HG02852 (cell line): Measurements from ENCODE around the gene PRKCA.
"Not testable (repeated sequence)": the region's sequence is repeated elsewhere in the genome, so short reads cannot be mapped to it uniquely, and the experiment has no call there.

ENCODE experiments used
- ATAC-seq: cut with Tn5 transposase; IDR thresholded peaks from one replicate; pipeline ENCODE4 v1.9.1; 2021; ENCODE audit warnings: mild to moderate bottlenecking, moderate library complexity; ENCODE audit not compliant: unreplicated experiment

Gene PRKCA

DNA sequence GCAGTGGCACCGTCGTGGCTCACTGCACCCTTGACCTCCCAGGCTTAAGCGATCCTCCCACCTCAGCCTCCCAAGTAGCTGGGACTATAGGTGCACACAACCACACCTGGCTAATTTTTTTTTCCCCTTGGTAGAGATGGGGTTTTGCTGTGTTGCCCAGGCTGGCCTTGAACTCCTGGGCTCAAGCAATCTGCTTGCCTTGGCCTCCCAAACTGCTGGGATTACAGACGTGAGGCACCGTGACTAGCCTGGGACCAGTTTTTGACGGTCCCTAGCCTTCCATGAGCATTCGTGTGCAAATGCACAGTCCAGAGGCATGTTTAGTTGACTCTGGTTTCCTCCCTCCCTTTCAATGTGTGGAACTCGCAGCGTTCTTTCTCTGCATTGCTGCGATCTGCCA lies 48.2 kb downstream of the PRKCA start:
- not testable (repeated sequence) for ATAC-seq

DNA sequence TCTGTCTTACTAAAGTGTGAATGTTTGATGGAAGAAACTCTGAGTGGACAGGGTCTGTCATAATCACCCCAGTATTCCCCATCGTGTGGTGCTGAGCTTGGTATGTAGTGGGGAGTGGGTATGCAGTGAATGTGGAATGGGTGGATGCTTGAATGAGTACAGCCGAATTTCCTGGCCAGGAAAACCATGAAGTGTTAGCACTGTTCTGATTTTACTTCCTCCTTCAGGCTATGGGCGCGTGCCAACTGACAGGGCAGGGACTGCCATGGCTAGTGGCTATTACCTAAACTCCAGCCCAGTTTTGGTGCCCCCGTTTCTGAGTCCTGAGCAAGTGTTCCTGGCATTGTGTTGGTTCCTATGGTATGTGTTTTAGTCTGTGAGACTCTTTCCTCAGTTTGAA lies 48.6 kb downstream of the PRKCA start:
- ATAC-seq, result no peak

DNA sequence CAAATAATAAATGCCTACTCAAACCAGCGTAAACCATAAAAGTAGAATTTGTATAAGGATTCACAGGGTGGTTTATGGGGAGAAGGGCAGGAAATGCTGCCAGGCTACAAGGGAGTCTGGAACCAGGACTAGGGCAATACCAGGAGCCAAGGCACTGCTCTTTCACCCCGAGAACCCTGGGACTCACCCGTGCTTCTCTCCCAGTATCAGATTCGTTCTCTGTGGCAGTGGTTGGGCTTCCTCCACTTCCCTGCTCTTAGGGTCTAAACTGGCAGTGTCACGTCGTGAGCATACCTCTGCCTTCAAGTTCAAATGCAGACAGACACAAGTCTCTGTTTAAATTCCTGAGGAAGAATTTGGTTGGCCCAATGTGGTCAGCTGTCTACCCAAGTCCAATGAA lies 49.3 kb downstream of the PRKCA start:
- no peak for ATAC-seq

DNA sequence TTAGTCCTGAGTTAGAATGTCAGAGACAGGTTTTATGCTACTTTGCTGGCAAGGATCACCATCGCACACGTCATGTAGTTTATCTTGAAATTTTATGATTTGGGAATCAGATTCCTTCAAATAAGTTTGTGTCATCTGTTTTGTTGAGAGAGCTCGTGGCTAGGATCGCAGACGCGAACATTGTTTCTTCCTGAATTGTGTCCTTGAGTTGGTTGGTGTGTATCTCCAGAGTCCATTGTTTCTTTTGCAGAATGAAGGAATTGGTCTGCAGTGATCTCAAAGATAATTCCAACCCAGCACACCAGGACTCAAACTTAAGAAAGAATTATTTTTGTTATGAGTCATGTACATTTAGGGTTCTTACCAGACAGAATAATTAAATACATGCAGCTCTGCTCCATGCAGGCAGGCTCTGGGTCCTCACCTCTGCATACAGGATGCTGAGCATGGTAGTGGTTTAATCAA lies 51.6 kb downstream of the PRKCA start:
- no peak for ATAC-seq

DNA sequence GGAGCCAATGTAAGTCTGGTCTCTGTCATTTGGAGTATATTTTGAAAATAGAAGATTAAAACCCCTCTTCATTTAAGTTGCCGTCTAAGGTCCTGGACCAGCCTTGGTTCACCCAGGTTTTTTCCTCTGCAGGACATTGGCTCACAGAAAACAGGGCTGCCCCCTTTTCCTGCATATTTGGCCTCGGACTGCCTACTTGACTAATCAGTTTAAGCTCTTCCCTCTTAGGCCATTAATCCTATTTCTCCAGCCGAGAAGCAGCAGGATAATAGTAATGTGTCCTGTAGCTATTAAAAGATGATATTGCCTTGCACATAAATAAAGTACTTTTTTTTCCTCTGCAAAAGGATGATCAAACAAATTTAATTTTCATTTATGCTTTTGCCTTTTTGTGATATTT lies 52.1 kb downstream of the PRKCA start:
- no peak for ATAC-seq

DNA sequence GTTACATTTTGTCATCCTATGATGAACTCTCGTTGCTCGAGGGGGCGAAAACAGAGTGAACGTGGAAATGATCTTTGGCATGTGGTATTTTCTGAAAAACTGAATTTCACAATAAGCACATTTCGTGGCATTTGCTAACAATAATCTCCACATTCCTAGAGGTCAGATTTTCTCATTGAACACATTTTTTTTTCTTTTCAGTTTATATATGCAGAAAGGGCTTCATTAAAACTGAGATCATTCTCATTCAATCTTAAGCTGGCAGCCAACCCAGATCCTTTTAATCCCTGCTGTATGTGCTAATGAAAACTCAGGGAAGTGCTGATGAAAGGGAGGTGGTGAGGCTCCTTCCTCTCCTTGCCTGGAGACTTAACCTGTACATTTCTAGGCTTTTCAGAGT lies 52.6 kb downstream of the PRKCA start:
- no peak for ATAC-seq

DNA sequence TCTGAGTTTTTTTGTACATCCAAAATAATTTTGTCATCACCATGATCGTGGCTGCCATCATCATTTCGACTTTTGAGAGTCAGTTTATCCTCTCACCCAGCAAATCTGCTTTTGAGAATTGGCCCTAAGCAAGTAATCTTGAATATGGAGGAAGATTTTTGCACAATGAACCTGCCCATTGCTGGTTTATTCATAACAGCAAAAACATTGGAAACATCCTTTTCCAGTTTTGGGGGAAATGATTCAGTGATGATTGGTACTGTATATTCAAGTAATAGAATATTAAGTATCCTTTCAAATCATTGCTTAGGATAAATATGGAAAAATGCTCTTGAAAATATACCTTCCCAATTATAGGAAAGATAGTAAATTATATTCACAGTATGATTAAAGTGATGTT lies 53.1 kb downstream of the PRKCA start:
- no peak for ATAC-seq

DNA sequence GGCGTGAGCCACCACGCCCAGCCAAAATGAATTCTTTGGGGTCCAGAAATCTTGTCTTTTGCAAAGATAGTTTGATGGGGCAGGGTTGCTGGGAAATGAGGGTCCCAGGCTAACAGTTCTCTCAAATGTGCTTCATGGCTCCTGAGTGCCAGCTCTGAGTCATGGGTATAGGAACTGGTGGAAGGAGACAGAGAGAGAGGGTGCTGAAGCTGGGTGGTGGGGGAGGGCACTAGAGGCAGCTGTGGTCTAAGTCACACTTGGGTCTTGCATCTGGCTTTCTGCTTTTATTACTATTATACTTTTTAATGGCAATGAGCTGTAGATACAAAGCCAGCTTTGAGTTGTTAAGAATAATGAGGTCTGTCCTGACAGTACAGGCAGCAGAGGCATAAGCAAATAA lies 54.6 kb downstream of the PRKCA start:
- no peak for ATAC-seq

DNA sequence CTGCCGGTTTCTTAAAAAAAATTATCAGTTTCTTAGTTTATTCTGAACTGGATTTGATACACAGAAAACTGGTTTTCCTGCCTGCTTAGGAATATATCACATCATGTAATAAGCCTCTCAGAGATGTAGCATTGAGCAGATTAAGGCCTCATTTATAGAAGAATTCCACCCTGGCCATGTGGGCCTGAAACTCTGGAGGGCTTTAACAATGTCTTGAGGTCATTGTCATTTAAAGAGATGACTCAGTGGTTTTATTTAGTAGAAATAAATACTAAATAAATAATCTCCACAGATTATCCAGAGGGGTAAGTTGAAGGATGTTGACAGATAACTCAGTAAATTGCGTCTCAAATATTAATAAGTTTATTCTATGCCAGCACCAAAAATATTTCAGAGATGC lies 56.9 kb downstream of the PRKCA start:
- no peak for ATAC-seq

DNA sequence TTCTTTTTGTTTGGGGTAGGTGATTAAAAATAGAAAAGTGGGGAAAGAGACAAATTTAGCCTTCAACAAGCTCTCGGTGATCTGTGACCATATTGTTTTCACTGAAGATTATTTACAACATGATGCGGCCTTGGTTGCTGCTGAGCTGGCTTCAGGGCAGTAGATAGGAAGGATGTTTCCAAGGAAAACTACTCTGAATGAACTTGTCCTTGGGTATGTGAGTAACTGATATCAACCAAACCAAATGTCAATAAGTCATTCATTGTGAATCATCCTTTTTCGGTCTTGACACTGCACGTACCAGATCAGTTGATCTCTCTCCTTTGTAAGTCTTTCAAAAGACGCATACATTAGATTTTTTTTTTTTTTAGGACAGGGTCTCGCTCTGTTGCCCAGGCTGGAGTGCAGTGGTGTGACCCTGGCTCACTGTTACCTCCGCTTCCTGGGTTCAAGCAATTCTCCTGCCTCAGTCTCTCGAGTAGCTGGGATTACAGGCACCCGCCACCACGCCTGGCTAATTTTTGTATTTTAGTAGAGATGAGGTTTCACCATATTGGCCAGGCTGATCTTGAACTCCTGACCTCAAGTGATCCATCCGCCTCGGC lies 58.6 kb downstream of the PRKCA start:
- ATAC-seq, result not testable (repeated sequence)

DNA sequence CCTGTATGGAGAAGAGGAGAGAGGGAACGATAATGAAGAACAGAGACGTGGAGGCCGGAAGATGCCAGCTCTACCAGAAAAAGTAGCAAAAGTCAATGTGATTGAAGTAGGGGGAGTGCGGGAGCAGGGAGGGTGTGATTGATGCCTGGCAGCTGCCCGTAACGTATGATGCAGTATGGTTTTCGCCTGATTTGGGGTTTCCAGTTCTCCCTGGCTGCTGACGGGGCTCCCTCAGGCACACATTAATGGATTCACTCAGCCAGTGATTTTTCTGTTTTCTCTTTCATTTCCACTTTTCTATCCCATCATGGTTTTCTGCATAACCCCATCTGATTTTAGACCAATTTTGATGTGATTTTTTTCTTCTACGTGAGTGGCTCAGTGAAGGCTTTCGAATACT lies 62.1 kb downstream of the PRKCA start:
- ATAC-seq, result no peak

DNA sequence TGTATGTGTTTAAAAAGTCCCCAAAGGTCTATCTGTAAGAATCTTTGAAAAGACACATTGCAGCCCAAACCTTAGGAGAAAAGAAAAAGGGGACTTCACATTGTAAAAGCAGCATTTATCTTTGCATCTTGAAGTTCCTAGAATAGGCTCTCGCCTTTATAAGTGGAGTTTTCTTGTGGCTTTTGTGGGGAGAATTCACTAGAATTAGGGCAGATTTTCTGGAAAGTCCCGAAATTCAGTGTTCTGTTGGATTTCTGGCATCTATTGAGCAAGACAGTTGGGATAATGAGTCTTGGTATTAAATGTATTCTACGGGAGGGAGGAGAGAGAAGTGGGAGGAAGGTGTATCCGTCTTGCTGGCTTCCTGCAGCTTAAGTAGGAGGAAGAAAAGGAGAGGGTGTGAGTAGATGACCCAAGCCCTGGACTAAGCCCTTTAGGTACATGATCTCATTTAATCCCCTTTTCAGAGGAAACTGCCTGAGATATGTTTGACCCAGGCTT lies 62.6 kb downstream of the PRKCA start:
- no peak for ATAC-seq

DNA sequence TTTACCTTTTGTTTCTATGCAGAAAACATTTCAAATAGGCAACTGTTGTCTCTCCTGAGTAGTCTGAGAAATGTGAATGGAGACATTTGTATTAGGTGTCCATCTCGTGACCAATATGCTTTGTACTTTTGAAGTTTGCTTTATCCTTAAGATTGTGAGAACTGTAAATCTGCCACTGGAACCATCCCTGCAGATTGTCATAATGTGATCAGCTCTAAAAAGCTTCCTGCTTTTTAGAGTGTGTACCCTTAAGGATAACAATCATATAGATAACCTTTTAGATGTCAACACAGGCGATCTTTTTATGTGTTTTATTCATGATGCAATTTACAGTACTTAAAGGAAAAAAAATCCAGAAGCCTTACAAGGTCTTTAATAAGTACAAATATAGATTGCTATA lies 63.5 kb downstream of the PRKCA start:
- ATAC-seq, result no peak

DNA sequence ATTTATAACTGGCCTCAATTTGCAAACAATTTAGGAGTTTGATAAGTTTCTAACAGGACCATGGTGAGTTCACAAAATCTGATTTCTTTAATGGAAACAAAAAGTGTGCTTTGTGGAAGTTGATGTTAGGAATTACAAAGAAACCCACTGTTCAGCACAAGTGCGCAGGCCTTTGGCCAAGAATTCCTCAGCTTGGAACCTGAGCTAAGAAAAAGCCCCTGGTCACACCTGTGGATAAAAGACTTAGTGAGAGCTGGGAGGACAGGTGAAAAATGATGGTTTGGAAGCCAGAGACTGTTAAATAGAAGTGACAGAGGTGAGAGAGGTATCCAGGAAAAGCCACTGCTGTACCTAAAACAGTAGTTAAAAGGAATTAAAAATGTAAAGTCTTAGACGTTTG lies 64.7 kb downstream of the PRKCA start:
- no peak for ATAC-seq

DNA sequence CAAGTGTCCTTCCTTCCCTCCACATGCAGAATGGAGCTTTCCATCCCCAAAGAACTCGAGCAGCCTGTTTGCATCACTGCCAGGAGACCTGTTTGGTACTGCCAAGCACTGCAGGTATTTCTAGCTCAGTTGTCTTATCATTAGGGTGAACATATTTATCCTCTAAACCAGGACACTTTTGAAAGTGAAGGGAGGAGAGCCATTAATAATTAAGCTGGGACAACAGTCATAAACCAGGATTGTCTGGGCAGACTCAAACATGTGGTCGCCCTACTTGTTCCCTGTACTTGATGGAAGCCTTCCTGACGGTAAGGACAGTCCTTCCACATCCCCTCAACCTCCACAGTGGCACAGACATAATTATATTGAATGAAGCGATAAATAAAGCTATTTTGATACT lies 67.4 kb downstream of the PRKCA start:
- ATAC-seq, result no peak

DNA sequence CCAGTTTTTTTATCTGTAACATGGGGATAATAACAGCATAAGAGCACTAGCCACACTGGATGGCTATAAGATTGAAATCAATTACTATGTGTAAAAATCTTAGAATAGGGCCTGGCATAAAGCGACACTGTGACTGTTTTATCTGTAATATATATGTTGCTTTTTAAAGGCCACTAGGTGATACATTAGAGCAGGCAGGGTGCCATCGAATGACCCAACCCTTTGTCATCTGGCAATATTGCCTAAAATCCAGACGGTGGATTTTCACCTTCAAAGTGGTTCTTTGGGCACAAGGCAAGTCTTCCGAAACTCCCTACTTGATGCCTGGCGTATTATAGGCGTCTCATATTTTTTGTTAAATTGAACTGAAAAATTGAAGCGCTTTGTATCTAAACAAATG lies 69.1 kb downstream of the PRKCA start:
- ATAC-seq, result no peak

DNA sequence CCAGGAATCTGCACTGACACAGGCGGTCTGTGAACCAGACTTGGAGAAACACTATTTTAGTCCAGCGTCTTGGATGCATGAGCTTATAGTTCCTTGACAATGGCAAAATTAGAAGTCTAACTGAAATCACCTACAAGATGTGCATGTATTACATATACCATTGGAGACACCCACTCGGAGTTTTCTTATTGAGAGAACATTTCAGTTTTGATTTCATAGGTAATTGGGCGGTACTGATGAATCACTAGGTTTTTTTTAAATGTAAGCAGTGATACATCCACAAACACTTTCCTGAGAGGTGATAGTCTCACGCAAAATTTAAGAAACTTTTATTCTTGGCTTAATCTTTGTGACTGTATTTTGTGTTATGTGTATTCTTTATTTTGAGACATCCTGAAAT lies 69.8 kb downstream of the PRKCA start:
- ATAC-seq, result no peak

DNA sequence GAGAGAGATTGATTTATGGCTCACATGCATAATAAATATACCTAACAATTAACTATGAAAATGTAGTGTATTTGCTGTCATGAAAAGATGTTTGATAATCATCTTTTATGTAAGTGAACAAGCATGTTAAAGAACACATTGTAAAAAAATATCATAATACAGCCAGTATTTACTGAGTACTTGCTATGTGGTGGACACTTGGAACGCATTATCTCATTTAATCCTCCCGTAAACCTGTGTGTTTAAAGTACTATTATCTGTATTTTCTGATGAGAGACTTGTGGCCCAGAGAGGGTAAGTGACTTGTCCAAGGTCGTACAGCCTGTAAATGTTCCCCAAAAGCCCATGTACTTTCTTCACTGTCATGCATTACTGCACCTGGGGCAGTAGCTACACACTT lies 70.7 kb downstream of the PRKCA start:
- ATAC-seq, result no peak

DNA sequence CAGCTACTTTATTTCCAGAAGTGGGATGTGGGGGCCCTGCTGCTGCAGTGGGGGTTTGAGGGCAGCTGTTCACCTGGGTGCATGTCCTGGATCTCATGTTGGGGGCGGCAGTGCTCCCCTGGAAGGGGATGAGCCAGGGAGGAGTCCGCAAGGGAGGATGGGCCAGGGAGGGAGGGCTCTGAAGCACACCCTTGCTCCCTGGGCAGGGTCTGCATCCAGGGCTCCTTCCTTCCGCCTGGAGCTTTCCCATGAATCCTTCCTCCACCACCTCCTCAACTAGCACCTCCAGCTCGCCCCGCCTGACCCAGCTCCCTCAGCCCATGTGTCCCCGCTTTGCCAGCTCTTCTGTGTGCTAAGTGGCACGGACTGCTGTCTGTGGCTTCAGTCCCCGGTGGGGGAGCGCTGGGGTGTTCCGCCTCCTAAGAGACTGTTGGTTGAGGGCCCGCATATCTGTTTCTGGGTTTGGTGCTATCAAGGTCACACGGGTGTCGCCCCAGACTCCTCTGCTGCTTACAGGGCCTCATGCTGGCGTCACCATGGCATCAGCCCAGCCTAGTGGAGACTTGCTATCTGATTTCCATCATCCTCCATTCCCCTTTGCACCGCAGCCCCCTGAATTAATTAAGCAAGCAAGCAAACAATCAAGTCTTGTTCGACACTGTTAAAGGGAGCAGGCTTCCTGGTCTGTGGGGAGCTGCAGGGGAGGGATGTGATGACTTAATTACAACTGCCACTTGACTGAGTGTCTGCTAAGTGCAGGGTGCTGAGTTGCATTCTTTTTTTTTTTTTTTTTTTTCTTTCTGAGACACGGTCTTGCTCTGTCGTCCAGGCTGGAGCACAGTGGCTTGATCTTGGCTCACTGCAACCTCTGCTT lies 71.8 kb downstream of the PRKCA start:
- no peak for ATAC-seq

DNA sequence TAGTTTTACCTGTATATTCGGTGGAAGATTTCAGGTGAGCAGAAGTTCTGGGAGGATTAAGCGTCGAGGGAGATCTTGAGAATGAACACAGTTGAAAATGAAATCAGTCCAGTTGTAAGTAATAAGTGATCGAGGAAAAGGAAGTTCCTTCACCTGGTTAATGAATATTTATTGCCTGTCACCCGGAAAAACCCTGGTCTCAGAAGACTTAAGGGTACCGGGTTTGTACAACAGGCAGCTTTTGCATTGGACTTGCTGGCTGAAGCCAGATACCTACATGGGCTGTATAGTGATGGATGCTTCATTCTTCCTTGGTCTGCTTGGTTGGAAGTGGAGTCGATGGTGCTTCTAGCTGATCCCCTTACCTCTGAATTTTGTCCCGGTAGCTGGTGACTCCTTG lies 72.7 kb downstream of the PRKCA start:
- ATAC-seq, result no peak

DNA sequence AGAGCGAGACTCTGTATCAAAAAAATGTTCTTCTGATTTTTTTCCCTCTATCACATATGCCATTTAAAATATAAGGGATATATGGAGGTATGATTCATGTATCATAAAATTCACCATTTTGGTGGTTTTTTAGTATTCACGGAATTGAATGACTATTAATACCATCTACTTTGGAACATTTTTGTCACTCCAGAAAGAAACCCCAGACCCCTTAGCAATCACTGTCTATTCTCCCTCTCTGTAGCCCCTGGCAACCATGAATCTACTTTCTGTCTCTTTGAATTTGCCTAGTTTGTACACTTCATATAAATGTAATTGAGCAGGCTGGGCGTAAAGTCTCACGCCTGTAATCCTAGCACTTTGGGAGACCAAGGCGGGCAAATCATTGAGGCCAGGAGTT lies 75.9 kb downstream of the PRKCA start:
- no peak for ATAC-seq

DNA sequence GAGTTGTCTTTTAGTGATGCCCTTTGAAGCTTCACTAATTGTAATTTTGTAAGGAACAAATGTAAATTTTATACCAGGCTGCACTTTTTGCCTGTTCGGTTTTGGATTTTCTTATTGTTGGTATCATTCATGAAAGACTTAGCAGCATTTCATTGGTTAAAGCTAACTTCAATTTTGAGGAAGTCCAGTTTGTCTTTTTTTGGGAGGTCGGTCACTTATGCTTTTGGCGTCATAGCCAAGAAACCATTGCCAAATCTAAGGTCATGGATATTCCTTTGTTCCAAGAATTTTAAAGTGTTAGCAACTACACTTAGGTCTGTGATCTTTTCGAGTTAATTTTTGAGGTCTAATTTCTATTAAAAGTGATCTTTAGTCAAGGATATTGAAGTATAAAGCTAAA lies 77.1 kb downstream of the PRKCA start:
- no peak for ATAC-seq
